ENCODE measurements around the gene HDAC4.

DNA sequence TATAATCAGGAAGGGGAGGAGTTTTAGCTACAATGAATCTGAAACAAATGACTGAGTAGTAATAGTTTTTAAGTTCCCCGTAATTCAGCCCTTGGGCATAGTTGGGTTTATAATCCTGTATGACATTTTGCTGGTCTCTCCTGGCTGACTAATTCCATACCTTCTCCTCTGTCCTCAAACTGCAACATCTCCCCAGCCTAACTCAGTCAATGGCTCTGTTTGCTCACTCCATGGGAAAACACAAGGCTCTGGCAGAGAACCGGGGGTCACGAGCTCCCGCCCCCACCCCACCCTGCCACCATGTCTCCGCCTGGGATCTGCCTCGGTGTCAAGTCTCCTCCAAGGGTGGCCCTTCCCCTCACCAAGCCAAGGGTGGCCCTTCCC lies 168.6 kb downstream of the HDAC4 start:
- no peak for TF ChIP-seq EZH2 (IDR thresholded peaks at IDR 0.05; ENCODE audit: borderline replicate concordance)
- TF ChIP-seq, protein P1, sequence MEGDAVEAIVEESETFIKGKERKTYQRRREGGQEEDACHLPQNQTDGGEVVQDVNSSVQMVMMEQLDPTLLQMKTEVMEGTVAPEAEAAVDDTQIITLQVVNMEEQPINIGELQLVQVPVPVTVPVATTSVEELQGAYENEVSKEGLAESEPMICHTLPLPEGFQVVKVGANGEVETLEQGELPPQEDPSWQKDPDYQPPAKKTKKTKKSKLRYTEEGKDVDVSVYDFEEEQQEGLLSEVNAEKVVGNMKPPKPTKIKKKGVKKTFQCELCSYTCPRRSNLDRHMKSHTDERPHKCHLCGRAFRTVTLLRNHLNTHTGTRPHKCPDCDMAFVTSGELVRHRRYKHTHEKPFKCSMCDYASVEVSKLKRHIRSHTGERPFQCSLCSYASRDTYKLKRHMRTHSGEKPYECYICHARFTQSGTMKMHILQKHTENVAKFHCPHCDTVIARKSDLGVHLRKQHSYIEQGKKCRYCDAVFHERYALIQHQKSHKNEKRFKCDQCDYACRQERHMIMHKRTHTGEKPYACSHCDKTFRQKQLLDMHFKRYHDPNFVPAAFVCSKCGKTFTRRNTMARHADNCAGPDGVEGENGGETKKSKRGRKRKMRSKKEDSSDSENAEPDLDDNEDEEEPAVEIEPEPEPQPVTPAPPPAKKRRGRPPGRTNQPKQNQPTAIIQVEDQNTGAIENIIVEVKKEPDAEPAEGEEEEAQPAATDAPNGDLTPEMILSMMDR (IDR thresholded peaks at IDR 0.05; ENCODE audit: poor library complexity), result no peak
